ENCODE measurements around the gene CXCL12.

CXCL12 gene

DNA sequence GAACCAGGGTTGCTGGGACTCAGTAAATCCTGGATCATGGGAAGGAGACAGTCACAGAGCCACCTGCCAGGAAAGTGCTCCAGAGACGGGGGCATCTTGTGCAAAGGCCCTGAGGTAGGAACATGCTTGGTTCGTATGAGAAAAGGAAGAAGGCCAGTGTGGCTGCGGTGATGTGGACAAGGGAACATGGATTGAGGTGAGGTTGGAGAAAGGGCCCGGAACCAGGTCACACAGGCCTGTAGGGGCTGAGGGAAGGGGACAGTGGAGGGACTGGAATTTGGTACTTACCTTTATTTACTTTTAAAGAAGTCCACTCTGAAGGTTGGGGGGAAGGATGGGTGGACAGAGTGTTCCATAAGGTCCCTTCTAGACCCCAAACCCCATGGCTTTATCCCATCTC is 32.9 kb upstream of the CXCL12 start:
- Mint-ChIP-seq H3K9me3 (peaks cover 22% of the 10 kb centered on the region), H3K27me3 (ENCODE audit: low read depth) (peaks cover 35% of the 10 kb centered on the region), H3K4me1 (peaks cover 23% of the 10 kb centered on the region), H3K27ac (no peak overlapping the region), H3K36me3 (ENCODE audit: low read depth) (no peaks in the 10 kb centered on the region), H3K4me3 (no peak overlapping the region)
- TF ChIP-seq, protein P1, sequence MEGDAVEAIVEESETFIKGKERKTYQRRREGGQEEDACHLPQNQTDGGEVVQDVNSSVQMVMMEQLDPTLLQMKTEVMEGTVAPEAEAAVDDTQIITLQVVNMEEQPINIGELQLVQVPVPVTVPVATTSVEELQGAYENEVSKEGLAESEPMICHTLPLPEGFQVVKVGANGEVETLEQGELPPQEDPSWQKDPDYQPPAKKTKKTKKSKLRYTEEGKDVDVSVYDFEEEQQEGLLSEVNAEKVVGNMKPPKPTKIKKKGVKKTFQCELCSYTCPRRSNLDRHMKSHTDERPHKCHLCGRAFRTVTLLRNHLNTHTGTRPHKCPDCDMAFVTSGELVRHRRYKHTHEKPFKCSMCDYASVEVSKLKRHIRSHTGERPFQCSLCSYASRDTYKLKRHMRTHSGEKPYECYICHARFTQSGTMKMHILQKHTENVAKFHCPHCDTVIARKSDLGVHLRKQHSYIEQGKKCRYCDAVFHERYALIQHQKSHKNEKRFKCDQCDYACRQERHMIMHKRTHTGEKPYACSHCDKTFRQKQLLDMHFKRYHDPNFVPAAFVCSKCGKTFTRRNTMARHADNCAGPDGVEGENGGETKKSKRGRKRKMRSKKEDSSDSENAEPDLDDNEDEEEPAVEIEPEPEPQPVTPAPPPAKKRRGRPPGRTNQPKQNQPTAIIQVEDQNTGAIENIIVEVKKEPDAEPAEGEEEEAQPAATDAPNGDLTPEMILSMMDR (IDR thresholded peaks at IDR 0.05; ENCODE audit: unreplicated experiment in 3 of 3) = no peak

DNA sequence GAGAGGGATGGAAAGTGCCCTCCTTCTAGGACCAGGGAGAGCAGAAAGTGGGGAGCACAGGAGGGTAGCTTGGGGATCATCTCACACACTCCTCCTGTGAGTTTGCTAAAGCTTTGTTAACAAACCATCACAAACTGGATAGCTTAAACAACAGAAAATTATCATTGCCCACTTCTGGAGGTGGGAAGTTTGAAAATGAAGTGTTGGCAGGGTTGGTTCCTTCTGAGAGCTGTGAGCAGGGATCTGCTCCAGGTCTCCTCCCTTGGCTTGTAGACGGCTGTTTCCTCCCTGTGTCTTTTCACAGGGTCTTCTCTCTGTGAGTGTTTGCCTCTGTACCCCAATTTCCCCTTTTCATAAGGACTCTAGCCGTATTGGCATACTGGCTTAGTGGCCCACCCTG is 32.0 kb upstream of the CXCL12 start:
- Mint-ChIP-seq H3K27me3 (ENCODE audit: low read depth) (peaks cover 38% of the 10 kb centered on the region), H3K4me3 (no peak overlapping the region), H3K9me3 (peaks cover 31% of the 10 kb centered on the region), H3K4me1 (peaks cover 15% of the 10 kb centered on the region), H3K27ac (peak overlapping the region in 2 of 3 experiments; percentile 61 to 74), H3K36me3 (ENCODE audit: low read depth) (peaks cover 7% of the 10 kb centered on the region)
- TF ChIP-seq, protein P1 (IDR thresholded peaks at IDR 0.05; ENCODE audit: unreplicated experiment in 3 of 3) = no peak

DNA sequence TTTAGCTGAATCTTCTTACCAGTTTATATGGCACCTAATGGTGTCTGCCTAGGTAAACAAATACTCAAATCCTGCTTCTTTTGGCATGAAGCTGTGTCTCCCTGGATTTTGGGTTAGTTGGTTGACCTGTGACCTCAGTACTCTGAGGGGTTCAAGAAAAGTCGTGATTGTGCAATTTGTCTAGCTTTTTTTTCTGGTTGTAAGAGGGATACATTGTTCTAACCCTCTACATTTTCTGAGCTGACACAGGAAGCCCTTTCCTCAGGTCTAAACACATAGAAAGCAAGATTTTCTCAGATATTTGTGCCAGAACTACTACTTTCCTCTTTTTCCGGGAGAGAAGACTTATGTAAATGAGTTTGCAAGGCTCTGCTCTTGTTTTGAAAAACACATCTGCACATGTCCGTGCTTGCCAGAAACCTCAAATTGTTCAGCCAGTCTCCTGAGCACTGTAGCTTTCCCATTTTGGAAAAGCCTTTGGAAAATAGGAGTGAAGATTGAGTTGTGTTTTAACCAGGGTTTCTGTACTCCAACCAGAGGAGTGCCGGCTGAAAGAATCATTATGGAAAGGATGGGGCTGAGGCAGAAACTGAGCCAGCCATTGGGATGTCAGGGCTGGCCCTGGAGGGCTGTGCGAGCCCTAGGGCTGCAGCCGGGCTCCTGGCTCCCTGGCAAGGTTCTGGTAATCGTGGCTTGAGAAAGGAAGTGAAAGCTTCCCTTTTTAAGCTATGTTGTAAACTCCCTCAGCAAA is 31.3 kb upstream of the CXCL12 start:
- Mint-ChIP-seq H3K4me3 (no peak overlapping the region), H3K4me1 (peaks cover 8% of the 10 kb centered on the region), H3K36me3 (ENCODE audit: low read depth) (peaks cover 11% of the 10 kb centered on the region), H3K27ac (peak overlapping the region in 2 of 3 experiments; percentile 61 to 74), H3K9me3 (peaks cover 36% of the 10 kb centered on the region), H3K27me3 (ENCODE audit: low read depth) (peaks cover 35% of the 10 kb centered on the region)
- TF ChIP-seq, protein P1 (IDR thresholded peaks at IDR 0.05; ENCODE audit: unreplicated experiment in 3 of 3) = no peak

DNA sequence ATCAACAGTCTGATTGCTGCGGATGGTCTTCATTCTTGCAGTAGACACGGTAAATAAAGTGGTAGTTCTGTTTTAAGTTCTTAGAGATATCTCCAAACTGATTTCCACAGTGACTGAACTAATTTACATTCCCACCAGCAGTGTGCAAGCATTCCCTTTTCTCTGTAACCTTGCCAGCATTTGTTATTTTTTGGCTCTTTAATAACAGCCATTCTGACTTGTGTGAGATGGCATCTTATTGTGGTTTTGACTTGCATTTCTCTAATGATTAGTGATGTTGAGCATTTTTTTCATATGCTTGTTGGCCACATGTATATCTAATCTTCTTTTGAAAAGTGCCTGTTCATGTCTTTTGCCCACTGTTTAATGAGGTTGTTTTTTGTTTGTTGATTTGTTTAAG is 30.2 kb upstream of the CXCL12 start:
- H3K9me3 Mint-ChIP-seq = peaks cover 44% of the 10 kb centered on the region
- peaks cover 8% of the 10 kb centered on the region for H3K4me1 Mint-ChIP-seq
- peaks cover 11% of the 10 kb centered on the region for H3K36me3 Mint-ChIP-seq (ENCODE audit: low read depth)
- H3K27me3 Mint-ChIP-seq (ENCODE audit: low read depth) = peaks cover 31% of the 10 kb centered on the region
- TF ChIP-seq, protein P1 (IDR thresholded peaks at IDR 0.05; ENCODE audit: unreplicated experiment in 3 of 3) = no peak
- no peak overlapping the region for H3K27ac Mint-ChIP-seq
- H3K4me3 Mint-ChIP-seq = no peak overlapping the region

DNA sequence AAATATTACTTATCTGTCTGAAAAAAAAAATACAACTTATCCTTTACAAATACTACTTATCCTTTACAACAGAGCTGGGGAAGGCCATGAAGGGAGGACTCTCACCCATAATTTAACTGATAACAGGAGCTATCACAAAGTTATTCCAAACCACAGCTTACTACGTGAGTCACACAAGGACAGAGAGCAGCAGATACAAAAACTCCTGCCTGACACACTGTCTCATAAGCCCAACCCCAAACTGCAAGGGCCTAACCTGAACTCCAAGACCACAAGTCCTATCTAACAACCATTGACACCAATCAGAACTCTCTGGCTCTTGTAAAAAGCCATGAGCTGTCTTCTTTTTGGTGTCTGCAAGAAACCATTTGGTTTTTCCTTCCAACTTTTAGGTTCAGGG is 28.5 kb upstream of the CXCL12 start:
- TF ChIP-seq, protein P1 (IDR thresholded peaks at IDR 0.05; ENCODE audit: unreplicated experiment in 3 of 3) = no peak
- no peak overlapping the region for H3K4me3 Mint-ChIP-seq
- H3K27ac Mint-ChIP-seq = no peak overlapping the region
- peaks cover 11% of the 10 kb centered on the region for H3K36me3 Mint-ChIP-seq (ENCODE audit: low read depth)
- peaks cover 25% of the 10 kb centered on the region for H3K27me3 Mint-ChIP-seq (ENCODE audit: low read depth)
- peaks cover 55% of the 10 kb centered on the region for H3K9me3 Mint-ChIP-seq
- peaks cover 8% of the 10 kb centered on the region for H3K4me1 Mint-ChIP-seq

DNA sequence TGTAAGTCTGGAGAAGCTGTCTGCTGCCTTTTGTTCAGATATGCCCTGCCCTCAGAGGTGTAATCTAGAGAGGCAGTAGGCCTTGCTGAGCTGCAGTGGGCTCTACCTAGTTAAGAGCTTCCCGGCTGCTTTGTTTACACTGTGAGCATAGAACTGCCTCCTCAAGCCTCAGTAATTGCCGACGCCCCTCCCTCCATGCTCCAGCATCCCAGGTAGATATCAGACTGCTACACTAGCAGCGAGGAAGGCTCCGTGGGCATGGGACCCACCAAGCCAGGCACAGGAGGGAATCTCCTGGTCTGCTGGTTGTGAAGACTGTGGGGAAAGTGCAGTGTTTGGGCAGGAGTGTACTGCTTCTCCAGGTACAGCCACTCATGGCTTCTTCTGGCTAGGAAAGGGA is 26.4 kb upstream of the CXCL12 start:
- Mint-ChIP-seq H3K27me3 (ENCODE audit: low read depth) (peaks cover 13% of the 10 kb centered on the region), H3K9me3 (peaks cover 71% of the 10 kb centered on the region), H3K4me3 (no peak overlapping the region), H3K4me1 (peaks cover 4% of the 10 kb centered on the region), H3K36me3 (ENCODE audit: low read depth) (peaks cover 13% of the 10 kb centered on the region), H3K27ac (no peak overlapping the region)
- TF ChIP-seq, protein P1 (IDR thresholded peaks at IDR 0.05; ENCODE audit: unreplicated experiment in 3 of 3) = no peak
